Uterus (tissue), 2 donors: ENCODE measurements around the gene CD81.

Source experiments
- POLR2A ChIP-seq, 2 donors: fragments of 450-650 bp; IDR thresholded peaks; one replicate each; pipeline ENCODE4 v1.6.1; 2016; ENCODE audit warnings: antibody characterized with exemption in 2 of 2, mild to moderate bottlenecking in 1 of 2, moderate library complexity in 1 of 2
- TF ChIP-seq, protein P1 (sequence below), 4 experiments: fragments of 200-600 bp in 2 of 4; fragments of 450-650 bp in 2 of 4; sonication (generic) in 2 of 4; IDR thresholded peaks; one replicate each; pipeline ENCODE4 v1.5.1; 2016 to 2019; ENCODE audit warnings: antibody characterized with exemption in 4 of 4, mild to moderate bottlenecking in 2 of 4, moderate library complexity in 1 of 4

DNA sequence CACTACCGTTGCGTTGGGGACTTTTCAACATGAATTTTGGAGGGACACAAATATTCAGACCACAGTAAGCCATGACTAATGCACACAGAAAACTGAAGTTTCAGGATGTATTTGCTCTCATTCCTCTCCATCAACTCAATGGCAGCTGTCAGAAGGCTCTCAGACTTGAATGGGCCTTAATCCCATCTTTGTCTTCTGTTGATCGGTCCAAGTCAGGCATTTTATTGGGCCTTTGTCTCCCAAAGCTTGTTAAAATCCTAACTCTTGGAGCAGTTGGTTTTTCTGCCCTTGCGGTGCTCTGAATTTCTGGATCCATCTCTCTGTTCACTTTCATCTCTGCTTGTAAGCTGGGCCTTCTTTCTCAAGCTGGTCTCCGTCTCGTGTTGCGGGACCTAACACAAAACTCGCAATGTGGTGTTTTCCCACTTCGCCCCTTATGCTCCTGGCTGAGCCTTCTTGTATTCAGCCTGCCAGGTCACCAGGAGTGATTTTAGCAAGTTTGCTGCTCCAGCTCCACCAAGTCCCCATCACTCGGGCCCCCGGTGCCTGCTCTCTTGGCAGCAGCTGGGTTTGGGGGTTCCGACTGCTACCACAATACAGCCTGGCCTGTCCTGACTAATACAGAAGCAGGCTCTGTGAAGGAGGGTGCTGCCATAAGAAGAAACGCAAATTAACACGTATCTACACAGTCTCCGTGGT, 48.3 kb upstream of the CD81 start:
- TF ChIP-seq, protein P1, sequence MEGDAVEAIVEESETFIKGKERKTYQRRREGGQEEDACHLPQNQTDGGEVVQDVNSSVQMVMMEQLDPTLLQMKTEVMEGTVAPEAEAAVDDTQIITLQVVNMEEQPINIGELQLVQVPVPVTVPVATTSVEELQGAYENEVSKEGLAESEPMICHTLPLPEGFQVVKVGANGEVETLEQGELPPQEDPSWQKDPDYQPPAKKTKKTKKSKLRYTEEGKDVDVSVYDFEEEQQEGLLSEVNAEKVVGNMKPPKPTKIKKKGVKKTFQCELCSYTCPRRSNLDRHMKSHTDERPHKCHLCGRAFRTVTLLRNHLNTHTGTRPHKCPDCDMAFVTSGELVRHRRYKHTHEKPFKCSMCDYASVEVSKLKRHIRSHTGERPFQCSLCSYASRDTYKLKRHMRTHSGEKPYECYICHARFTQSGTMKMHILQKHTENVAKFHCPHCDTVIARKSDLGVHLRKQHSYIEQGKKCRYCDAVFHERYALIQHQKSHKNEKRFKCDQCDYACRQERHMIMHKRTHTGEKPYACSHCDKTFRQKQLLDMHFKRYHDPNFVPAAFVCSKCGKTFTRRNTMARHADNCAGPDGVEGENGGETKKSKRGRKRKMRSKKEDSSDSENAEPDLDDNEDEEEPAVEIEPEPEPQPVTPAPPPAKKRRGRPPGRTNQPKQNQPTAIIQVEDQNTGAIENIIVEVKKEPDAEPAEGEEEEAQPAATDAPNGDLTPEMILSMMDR (IDR thresholded peaks at IDR 0.05): no peak
- no peak for TF ChIP-seq POLR2A (IDR thresholded peaks at IDR 0.05)
